Measurements from ENCODE around the gene CDH12.

DNA sequence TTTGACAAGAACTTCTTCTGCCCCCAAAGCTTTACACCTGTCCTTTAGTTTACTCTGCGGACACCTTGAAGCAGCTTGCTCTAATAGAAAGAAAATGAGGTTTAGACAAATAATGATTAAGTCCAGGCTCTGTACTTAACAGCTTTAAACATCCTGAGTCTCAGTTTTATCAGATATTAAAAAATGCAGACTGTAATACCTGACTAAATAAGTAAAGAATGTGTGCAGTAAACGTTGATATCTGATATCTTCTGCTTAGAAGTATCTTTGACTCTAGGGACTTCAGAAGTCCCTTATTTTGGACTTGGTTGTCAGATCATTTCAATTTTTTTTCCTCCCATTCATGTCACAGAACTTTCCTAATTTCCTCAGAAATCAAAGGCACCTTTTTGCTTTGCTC is 1060.4 kb downstream of the CDH12 start:
- TF ChIP-seq, protein P1, sequence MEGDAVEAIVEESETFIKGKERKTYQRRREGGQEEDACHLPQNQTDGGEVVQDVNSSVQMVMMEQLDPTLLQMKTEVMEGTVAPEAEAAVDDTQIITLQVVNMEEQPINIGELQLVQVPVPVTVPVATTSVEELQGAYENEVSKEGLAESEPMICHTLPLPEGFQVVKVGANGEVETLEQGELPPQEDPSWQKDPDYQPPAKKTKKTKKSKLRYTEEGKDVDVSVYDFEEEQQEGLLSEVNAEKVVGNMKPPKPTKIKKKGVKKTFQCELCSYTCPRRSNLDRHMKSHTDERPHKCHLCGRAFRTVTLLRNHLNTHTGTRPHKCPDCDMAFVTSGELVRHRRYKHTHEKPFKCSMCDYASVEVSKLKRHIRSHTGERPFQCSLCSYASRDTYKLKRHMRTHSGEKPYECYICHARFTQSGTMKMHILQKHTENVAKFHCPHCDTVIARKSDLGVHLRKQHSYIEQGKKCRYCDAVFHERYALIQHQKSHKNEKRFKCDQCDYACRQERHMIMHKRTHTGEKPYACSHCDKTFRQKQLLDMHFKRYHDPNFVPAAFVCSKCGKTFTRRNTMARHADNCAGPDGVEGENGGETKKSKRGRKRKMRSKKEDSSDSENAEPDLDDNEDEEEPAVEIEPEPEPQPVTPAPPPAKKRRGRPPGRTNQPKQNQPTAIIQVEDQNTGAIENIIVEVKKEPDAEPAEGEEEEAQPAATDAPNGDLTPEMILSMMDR (IDR thresholded peaks at IDR 0.05): no peak
- no peak for TF ChIP-seq POLR2A (IDR thresholded peaks at IDR 0.05)

All from lower leg skin (tissue), 3 donors.